ENCODE results near the gene DNAJC1.

The DNAJC1 gene

GRCh38 chr10:21962358-21962757 is 41.2 kb downstream of the DNAJC1 start:
- H3K27me3 ChIP-seq (ENCODE audit: control insufficient read depth, low read length): no peaks in the 10 kb centered on the region
- H3K27ac ChIP-seq (ENCODE audit: low read depth, low read length): no peak overlapping the region
- H3K36me3 ChIP-seq (ENCODE audit: control insufficient read depth, low read length): no peaks in the 10 kb centered on the region
- H4K20me1 ChIP-seq (ENCODE audit: control insufficient read depth, insufficient read depth, low read depth, low read length): no peaks in the 10 kb centered on the region
- H3K4me2 ChIP-seq (ENCODE audit: low read length): no peak overlapping the region
- H3K4me1 ChIP-seq (ENCODE audit: control insufficient read depth, low read length): no peaks in the 10 kb centered on the region
- no peak overlapping the region for H3K4me3 ChIP-seq (ENCODE audit: low read length)
- no peaks in the 10 kb centered on the region for H3K9me2 ChIP-seq (replicated peaks; ENCODE audit: control insufficient read depth, low read length)
- H3K9me3 ChIP-seq (ENCODE audit: control insufficient read depth, insufficient read depth, low read length): no peaks in the 10 kb centered on the region
- TF ChIP-seq CTCF (IDR thresholded peaks at IDR 0.05; ENCODE audit: low read depth, low read length, poor library complexity, severe bottlenecking) (no peak), EZH2phosphoT487 (IDR thresholded peaks at IDR 0.05; ENCODE audit: borderline replicate concordance, low read length) (no peak)
- H3F3A ChIP-seq (ENCODE audit: control insufficient read depth, insufficient read depth): no peaks in the 10 kb centered on the region
- H3K79me2 ChIP-seq (ENCODE audit: control insufficient read depth, low read length): no peaks in the 10 kb centered on the region

GRCh38 chr10:21961847-21962246 is 41.7 kb downstream of the DNAJC1 start:
- Histone ChIP-seq H3K9me3 (ENCODE audit: control insufficient read depth, insufficient read depth, low read length) (no peaks in the 10 kb centered on the region), H3K9me2 (replicated peaks; ENCODE audit: control insufficient read depth, low read length) (no peaks in the 10 kb centered on the region), H3K27ac (ENCODE audit: low read depth, low read length) (no peak overlapping the region), H3K4me2 (ENCODE audit: low read length) (no peak overlapping the region), H3K4me3 (ENCODE audit: low read length) (no peak overlapping the region), H3F3A (ENCODE audit: control insufficient read depth, insufficient read depth) (no peaks in the 10 kb centered on the region), H3K27me3 (ENCODE audit: control insufficient read depth, low read length) (no peaks in the 10 kb centered on the region), H4K20me1 (ENCODE audit: control insufficient read depth, insufficient read depth, low read depth, low read length) (no peaks in the 10 kb centered on the region), H3K79me2 (ENCODE audit: control insufficient read depth, low read length) (no peaks in the 10 kb centered on the region), H3K4me1 (ENCODE audit: control insufficient read depth, low read length) (no peaks in the 10 kb centered on the region), H3K36me3 (ENCODE audit: control insufficient read depth, low read length) (no peaks in the 10 kb centered on the region)
- TF ChIP-seq CTCF (IDR thresholded peaks at IDR 0.05; ENCODE audit: low read depth, low read length, poor library complexity, severe bottlenecking) (no peak), EZH2phosphoT487 (IDR thresholded peaks at IDR 0.05; ENCODE audit: borderline replicate concordance, low read length) (no peak)

GRCh38 chr10:21959998-21960397 is 43.5 kb downstream of the DNAJC1 start:
- Histone ChIP-seq H4K20me1 (ENCODE audit: control insufficient read depth, insufficient read depth, low read depth, low read length) (no peaks in the 10 kb centered on the region), H3K4me3 (ENCODE audit: low read length) (no peak overlapping the region), H3K4me2 (ENCODE audit: low read length) (no peak overlapping the region), H3K9me3 (ENCODE audit: control insufficient read depth, insufficient read depth, low read length) (no peaks in the 10 kb centered on the region), H3K79me2 (ENCODE audit: control insufficient read depth, low read length) (no peaks in the 10 kb centered on the region), H3K4me1 (ENCODE audit: control insufficient read depth, low read length) (peaks cover under 1% of the 10 kb centered on the region), H3K9me2 (replicated peaks; ENCODE audit: control insufficient read depth, low read length) (no peaks in the 10 kb centered on the region), H3F3A (ENCODE audit: control insufficient read depth, insufficient read depth) (no peaks in the 10 kb centered on the region), H3K27ac (ENCODE audit: low read depth, low read length) (no peak overlapping the region), H3K27me3 (ENCODE audit: control insufficient read depth, low read length) (no peaks in the 10 kb centered on the region), H3K36me3 (ENCODE audit: control insufficient read depth, low read length) (no peaks in the 10 kb centered on the region)
- TF ChIP-seq EZH2phosphoT487 (IDR thresholded peaks at IDR 0.05; ENCODE audit: borderline replicate concordance, low read length) (no peak), CTCF (IDR thresholded peaks at IDR 0.05; ENCODE audit: low read depth, low read length, poor library complexity, severe bottlenecking) (no peak)
